GM21423 (cell line): ENCODE results near the gene AGXT.

Source experiments
- ATAC-seq: cut with Tn5 transposase; IDR thresholded peaks from one replicate; pipeline ENCODE4 v1.9.1; 2021; ENCODE audit warnings: mild to moderate bottlenecking, moderate library complexity; ENCODE audit not compliant: unreplicated experiment

Gene AGXT

GRCh38 chr2:240912878-240913809 is 44.5 kb downstream of the AGXT start:
- no peak for ATAC-seq

DNA sequence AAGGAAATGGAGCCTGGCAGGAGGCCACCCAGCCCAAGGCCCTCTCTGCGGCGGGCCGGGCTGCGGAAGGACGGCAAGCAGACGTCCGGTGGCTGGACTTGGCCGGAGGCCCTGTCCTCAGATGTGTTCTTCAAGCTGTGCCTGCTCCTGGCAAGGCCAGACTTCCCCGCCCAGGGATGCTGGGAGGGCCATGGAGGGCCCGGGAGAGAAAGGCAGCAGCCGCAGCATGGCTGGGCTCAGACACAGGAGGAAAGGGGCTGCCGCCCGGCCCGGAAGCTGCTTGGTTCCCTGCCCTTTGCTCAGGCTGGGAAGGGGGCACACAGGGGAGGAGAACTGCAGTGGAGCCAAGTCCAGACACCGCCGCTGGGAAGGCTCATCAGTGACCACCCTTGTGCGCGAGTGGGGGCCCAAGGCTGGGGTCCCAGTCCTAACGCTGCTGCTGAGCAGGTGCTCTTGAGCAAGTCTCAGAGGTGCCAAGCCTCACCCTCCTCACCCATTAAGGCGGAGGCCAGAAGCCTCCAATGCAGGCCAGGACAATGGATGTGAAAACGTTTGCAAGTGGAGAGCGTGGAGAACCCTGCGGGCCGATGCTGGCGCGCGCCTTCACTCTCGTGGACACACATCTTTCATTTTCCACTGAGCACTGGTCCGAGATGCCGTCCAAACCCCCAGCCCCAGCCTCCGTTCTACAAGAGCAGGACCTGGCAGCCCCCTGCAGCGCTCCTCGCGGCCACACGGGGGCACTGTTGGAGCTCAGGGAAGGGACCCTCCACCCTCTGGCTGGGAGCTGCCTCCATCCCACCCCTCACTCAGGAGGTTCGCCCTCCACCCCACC is 45.4 kb downstream of the AGXT start:
- ATAC-seq: no peak

GRCh38 chr2:240914645-240915525 is 46.3 kb downstream of the AGXT start:
- no peak for ATAC-seq

- ATAC-seq: no peak
Observed at GRCh38 chr2:240915526-240916341, 47.1 kb downstream of the AGXT start.

- ATAC-seq: no peak
Observed at GRCh38 chr2:240916571-240917008, 48.0 kb downstream of the AGXT start.

DNA sequence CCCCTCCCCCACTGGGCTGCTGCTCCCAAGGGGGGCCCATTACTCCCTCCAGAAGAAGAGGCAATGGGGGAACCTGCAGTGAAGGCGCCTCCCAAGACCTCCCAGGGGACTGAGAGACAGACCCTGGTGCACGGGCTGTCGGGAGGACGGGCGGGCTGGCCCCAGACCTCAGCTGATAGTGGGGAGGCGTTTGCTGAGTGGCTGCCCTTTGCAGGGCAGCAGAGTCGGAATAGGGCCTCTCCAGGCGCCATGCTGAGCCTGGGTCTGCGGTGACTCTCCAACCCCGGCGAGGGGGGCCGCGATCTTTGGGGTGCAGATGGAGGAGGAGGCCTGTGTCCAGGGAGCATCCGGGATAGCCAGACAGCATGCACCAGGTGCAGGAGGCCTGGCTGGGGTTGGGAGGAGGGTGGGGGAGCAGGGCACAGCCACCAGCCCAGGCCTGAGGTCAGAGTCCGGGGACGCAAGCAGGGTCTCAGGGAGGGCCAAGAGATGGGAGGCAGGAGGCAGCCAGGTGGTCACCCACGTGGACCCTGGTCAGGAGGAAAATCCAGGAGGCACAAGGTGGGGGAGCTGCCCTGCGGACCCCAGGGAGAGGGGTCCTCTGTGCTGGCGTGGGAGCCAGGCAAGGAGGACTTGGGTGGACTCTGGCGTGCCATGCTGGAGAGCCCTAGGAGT is 48.5 kb downstream of the AGXT start:
- ATAC-seq: no peak

GRCh38 chr2:240917684-240918257 is 49.1 kb downstream of the AGXT start:
- ATAC-seq: no peak

DNA sequence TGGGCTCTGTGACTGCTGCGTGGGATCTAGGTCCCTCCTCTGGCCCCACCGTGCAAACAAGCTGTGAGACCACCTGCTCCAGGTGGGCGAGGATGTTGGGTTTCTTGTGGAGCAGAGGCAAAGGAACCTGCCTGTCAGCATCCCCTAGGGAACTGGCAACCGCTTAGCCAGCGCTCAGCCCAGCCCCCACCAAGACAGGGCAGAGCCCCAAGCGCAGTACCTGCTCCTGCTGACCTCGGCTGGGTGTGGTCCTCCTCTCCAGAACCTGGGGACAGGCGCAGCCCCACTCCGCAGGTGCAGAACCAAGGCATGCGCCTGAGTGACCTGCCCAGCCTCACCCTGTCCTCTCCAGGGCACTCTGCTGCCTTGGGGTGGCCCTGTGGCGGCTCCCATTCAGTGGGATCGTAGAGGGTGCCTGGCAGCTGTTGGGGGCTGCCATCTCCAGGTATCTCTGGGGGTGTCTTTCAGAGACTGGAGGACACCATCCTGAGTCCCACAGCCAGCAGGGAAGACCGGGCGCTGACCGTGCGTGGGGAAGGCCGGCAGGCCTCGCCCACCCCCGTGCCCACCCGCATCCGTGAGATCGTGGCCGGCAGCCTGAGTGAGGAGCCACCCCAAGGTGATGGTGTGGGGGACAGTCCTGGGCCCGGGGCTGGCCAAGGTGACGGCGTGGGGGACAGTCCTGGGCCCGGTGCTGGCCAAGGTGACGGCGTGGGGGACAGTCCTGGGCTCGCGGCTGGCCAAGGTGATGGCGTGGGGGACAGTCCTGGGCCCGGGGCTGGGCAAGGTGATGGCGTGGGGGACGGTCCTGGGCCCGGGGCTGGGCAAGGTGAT is 49.9 kb downstream of the AGXT start:
- ATAC-seq: no peak

DNA sequence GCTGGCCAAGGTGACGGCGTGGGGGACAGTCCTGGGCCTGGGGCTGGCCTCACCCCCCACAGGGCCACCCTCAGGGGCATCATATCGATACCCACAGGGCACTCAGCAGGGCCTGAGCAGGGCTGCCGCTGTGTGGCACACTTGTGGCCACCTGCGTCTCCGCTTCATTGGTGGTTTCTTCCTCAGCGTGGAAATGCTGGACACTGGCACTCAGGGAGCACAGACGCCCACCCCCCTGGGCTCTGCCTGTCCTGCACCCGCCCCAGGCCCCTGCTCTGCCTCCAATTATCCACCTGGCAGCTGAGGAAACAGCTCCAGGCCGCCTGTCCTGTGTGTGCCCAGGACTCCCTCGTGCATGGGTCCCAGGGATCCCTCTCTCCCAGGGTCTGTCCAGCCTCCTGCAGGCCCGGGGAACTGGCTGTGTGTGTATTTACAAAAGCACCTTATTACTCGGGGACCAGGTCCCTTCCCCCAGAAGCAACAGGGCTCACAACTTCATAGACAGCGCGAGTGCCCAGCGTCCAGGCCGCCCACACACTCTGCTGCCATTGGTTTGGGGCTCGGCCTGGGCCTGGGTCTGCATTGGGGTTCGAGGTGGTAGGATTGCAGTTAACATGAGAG is 50.6 kb downstream of the AGXT start:
- ATAC-seq: no peak

DNA sequence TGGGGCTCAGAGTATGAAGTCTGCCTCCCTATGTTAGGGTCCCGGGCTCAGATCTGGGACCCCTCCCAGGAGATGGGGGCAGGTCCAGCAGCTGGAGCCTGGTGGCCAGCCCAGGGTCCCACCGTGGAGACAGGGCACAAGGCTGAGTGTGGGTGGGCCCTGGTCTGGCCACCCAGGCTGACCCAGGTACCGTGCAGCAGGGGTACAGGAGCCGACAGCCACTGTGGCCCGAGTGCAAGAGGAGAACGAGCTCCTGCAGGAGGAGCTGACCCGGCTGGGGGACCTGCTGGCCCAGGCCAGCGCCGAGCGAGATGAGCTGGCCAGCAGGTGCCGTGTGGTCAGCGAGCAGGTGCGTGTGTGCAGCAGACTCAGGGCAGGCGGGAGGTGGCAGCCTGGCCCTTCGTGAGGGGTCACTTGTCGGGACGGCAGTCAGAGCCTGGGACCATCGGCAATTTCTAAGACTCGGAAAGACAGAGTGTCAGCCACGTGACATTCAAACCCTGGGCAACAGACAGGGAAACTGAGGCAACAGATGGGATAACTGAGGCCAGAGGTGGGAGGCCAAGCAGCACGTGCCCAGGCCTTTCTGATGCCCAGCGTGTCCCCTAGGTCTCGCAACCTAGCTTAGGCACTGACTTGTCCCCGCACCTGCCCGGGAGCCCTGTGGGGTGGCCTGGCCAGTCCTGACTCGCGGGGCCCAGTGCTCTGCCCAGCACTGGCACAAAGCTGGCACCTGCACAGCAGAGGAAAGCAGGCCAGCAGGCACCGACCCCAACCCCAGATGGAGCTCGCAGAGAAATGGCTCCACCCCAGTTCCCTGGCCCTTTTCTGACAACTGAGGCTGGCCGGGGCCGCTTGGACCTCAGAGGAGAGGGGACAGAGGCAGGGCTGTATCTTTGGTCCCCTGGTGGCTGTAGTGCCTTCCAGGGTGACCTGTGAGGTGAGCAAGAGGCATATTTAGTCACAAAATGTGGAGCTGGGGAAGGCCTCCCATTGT is 51.5 kb downstream of the AGXT start:
- no peak for ATAC-seq

DNA sequence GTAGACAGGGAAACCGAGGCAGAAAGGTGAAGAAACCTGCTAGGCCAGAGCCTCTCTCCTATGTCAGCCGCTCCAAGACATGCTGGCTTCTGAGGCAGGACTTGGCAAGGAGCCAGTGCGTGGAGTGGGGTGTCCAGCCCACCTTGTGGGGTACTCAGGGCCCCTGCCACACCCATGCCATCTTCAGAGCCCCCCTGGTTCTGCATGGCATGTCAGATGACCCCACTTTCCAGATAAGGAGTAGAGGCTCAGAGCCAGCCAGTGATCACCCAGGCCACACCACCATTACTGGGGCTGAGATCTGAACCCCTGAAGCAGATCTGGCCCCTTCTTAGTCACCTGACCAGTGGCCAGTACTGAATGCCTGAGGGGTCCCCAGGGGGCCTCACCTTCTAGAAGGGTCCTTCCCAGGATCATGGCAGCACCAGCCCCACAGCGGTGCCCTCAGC is 52.2 kb downstream of the AGXT start:
- ATAC-seq: no peak

GRCh38 chr2:240921311-240921994 is 52.8 kb downstream of the AGXT start:
- no peak for ATAC-seq

DNA sequence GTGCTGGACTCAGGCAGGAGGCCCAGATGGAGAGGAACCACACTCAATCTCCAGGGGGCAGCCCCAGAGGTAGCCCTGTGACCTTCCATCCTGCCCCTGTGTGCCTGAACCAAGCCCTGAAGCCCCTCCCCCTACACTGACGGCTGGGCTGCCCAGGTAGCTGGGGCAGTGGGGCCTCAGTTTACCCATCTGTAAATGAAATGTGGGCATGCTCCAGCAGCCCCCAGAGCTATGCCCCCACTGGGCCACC is 53.3 kb downstream of the AGXT start:
- no peak for ATAC-seq

- no peak for ATAC-seq
Observed at GRCh38 chr2:240922245-240922981, 53.8 kb downstream of the AGXT start.

DNA sequence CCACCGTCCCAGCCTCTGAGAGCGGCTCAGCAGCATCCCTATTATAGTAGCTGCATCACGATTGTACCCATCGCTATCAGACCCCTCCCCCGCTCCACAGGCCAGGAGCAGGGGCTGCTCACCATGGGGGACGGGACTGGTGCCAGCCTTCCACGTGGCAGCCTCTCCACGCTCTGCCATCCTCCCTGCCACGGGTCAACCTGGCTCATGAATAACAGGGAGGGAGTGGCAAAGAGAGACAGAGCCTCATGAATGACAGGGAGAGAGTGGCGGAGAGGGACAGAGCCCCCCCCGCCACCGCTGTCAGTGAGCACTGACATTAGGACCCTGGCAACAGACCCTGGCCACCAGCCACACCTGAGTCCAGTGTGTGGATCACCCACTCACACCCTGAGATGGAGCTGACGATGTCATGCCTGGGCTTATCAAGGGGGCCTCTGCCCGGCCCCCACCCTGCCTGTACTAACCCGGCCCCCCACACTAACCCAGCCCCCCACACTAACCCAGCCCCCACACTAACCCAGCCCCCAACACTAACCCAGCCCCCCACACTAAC is 54.4 kb downstream of the AGXT start:
- no peak for ATAC-seq
